Measurements from ENCODE around the gene KLKB1. TPM values are rescaled to one million over a fixed set of nuclear protein-coding genes. Genes with fewer than 3 reads are reported as not detected.

KLKB1 gene
- total RNA-seq, 1 experiment from 2014 or later = not detected

- intact Hi-C loops (cut with micrococcal nuclease; ENCODE audit: unreplicated experiment) = no loop called here
- POLR2A ChIA-PET = no interaction called here
Measured at GRCh38 chr4:186258216-186258811, 31.0 kb downstream of the KLKB1 start.

DNA sequence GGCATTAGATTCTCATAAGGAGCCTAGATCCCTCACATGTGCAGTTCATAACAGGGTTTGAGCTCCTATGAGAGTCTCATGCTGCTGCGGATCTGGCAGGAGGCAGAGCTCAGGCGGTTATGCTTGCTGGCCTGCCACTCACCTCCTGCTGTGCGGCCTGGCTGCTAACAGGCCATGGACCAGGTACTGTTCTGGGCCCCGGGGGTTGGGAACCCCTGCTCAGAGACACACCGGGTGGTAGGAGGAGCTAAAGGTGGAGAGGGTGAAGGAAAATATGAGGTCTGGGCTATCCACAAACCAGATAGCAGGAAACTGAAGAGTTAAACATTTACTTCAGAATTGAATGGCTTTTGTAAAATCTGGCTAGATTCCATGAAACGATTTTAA is 32.8 kb downstream of the KLKB1 start:
- intact Hi-C loops (cut with micrococcal nuclease; ENCODE audit: unreplicated experiment) = no loop called here
- DNase-seq (ENCODE audit: low read depth, low spot score) (no peak), ATAC-seq (no peak)
- ChIA-PET POLR2A (no interaction called here), CTCF (no interaction called here)
- H3K9me3 ChIP-seq (ENCODE audit: control insufficient read depth, insufficient read depth, low read depth, low read length) = no peaks in the 10 kb centered on the region
- H3K27me3 ChIP-seq (ENCODE audit: control insufficient read depth, insufficient read depth, low read length) = no peaks in the 10 kb centered on the region
- in situ Hi-C loops (cut with HindIII; ENCODE audit: low pct_unique_long_range_greater_than_20kb, low sequenced_read_pairs) = no loop called here
- no peaks in the 10 kb centered on the region for H3K4me1 ChIP-seq (ENCODE audit: control insufficient read depth, insufficient read depth, low read length)
- no TSS peak for BruUV-seq (replicated peaks)
- H3K27ac ChIP-seq (ENCODE audit: low read length) = no peak overlapping the region
- TF ChIP-seq TCF7L2 (IDR thresholded peaks at IDR 0.05; ENCODE audit: low read depth, low read length) (no peak), REST (IDR thresholded peaks at IDR 0.05; ENCODE audit: insufficient read depth in 1 of 2, low read depth in 2 of 2, low read length in 1 of 2) (no peak), POLR2AphosphoS5 (IDR thresholded peaks at IDR 0.05; ENCODE audit: low read depth, low read length) (no peak), SIN3A (IDR thresholded peaks at IDR 0.05; ENCODE audit: borderline replicate concordance, insufficient read depth, low read depth, low read length) (no peak)
- TF ChIP-seq, protein P1, sequence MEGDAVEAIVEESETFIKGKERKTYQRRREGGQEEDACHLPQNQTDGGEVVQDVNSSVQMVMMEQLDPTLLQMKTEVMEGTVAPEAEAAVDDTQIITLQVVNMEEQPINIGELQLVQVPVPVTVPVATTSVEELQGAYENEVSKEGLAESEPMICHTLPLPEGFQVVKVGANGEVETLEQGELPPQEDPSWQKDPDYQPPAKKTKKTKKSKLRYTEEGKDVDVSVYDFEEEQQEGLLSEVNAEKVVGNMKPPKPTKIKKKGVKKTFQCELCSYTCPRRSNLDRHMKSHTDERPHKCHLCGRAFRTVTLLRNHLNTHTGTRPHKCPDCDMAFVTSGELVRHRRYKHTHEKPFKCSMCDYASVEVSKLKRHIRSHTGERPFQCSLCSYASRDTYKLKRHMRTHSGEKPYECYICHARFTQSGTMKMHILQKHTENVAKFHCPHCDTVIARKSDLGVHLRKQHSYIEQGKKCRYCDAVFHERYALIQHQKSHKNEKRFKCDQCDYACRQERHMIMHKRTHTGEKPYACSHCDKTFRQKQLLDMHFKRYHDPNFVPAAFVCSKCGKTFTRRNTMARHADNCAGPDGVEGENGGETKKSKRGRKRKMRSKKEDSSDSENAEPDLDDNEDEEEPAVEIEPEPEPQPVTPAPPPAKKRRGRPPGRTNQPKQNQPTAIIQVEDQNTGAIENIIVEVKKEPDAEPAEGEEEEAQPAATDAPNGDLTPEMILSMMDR (IDR thresholded peaks at IDR 0.05) = no peak
- H3K4me3 ChIP-seq (ENCODE audit: low read depth in 2 of 2, low read length in 2 of 2) = no peak overlapping the region
- H3K36me3 ChIP-seq (ENCODE audit: control insufficient read depth, insufficient read depth, low read length) = no peaks in the 10 kb centered on the region

More at GRCh38 chr4:186258216-186258811, 31.0 kb downstream of the KLKB1 start:
- Histone ChIP-seq H3K36me3 (ENCODE audit: control insufficient read depth, insufficient read depth, low read length) (no peaks in the 10 kb centered on the region), H3K4me3 (ENCODE audit: low read depth in 2 of 2, low read length in 2 of 2) (no peak overlapping the region), H3K27me3 (ENCODE audit: control insufficient read depth, insufficient read depth, low read length) (no peaks in the 10 kb centered on the region), H3K4me1 (ENCODE audit: control insufficient read depth, insufficient read depth, low read length) (no peaks in the 10 kb centered on the region), H3K9me3 (ENCODE audit: control insufficient read depth, insufficient read depth, low read depth, low read length) (no peaks in the 10 kb centered on the region), H3K27ac (ENCODE audit: low read length) (no peak overlapping the region)
- no peak for DNase-seq (ENCODE audit: low read depth, low spot score)
- CTCF ChIA-PET = no interaction called here
- no TSS peak for BruUV-seq (replicated peaks)
- no peak for TF ChIP-seq REST (IDR thresholded peaks at IDR 0.05; ENCODE audit: insufficient read depth in 1 of 2, low read depth in 2 of 2, low read length in 1 of 2)
- TF ChIP-seq, protein P1 (IDR thresholded peaks at IDR 0.05) = no peak
- TF ChIP-seq SIN3A (IDR thresholded peaks at IDR 0.05; ENCODE audit: borderline replicate concordance, insufficient read depth, low read depth, low read length) = no peak
- TF ChIP-seq POLR2AphosphoS5 (IDR thresholded peaks at IDR 0.05; ENCODE audit: low read depth, low read length) = no peak
- no peak for TF ChIP-seq TCF7L2 (IDR thresholded peaks at IDR 0.05; ENCODE audit: low read depth, low read length)
- in situ Hi-C loops (cut with HindIII; ENCODE audit: low pct_unique_long_range_greater_than_20kb, low sequenced_read_pairs) = no loop called here
- no peak for ATAC-seq

Measured in Panc1 (cell line).